A549 (cell line): ENCODE results near the gene ATP2B3. TPM values are rescaled to one million over a fixed set of nuclear protein-coding genes. Genes with fewer than 3 reads are reported as not detected.

Source experiments
- ATAC-seq, 2 experiments: fragments of 200-7000 bp in 1 of 2; fragments of >200 bp in 1 of 2; cut with Nextera tagmentation in 1 of 2; cut with Tn5 transposase in 1 of 2; 3 replicates each; pipeline versions ENCODE4 v1.8.0 to v1.9.1; 2018 to 2020; ENCODE audit warnings: mild to moderate bottlenecking in 1 of 2, moderate library complexity in 1 of 2
- CTCF ChIA-PET: fragments of 300-600 bp; sonication (Branson Sonifier 250); formaldehyde crosslinking; extraction: SDS; loops from one replicate; lab custom pipeline; 2021; ENCODE audit warnings: antibody characterized with exemption, inconsistent platforms; lab: Yijun Ruan, JAX
- POLR2A ChIA-PET: fragments of 350-600 bp; formaldehyde crosslinking; extraction: SDS; loops from one replicate; lab custom pipeline; 2021; ENCODE audit warnings: antibody characterized with exemption, inconsistent platforms; lab: Yijun Ruan, JAX
- DNase-seq, 2 experiments: peaks; one replicate each; pipeline versions ENCODE4 v3.0.0 to v3.0.0-alpha.2; 2011 to 2016; ENCODE audit warnings: low read depth in 1 of 2, low spot score in 1 of 2
- FAIRE-seq: peaks from 2 replicates; lab custom pipeline; 2011; peaks lifted over from hg19 to GRCh38; lab: Jason Lieb, UNC
- H3K27ac ChIP-seq, 2 experiments: fragments of >200 bp; sonication (Bioruptor Twin); formaldehyde crosslinking; 3 replicates each; pipeline ENCODE4 v1.5.1; 2016 to 2017
- H3K4me1 ChIP-seq: fragments of >200 bp; sonication (Bioruptor Twin); formaldehyde crosslinking; 3 replicates; pipeline ENCODE4 v1.6.1; 2016
- H3K4me2 ChIP-seq: fragments of >200 bp; sonication (Bioruptor Twin); formaldehyde crosslinking; 3 replicates; pipeline ENCODE4 v1.6.1; 2016
- H3K4me3 ChIP-seq: fragments of >200 bp; sonication (Bioruptor Twin); formaldehyde crosslinking; 3 replicates; pipeline ENCODE4 v1.5.1; 2016
- H3K9me3 ChIP-seq: fragments of >200 bp; sonication (Bioruptor Twin); formaldehyde crosslinking; 3 replicates; pipeline ENCODE4 v1.6.1; 2016
- CBX2 ChIP-seq: fragments of 200-600 bp; sonication (generic); IDR thresholded peaks from 2 replicates; pipeline ENCODE4 v1.6.1; 2016; ENCODE audit warnings: low read depth, mild to moderate bottlenecking, borderline replicate concordance
- CEBPB ChIP-seq, 2 experiments: fragments of >200 bp in 1 of 2; sonication (Bioruptor Twin) in 1 of 2; formaldehyde crosslinking in 1 of 2; IDR thresholded peaks; 2 replicates each; pipeline ENCODE4 v1.6.1; 2012 to 2016
- EHMT2 ChIP-seq: fragments of 200-600 bp; sonication (generic); IDR thresholded peaks from 2 replicates; pipeline ENCODE4 v1.6.1; 2016; ENCODE audit warnings: antibody characterized with exemption, low read depth, mild to moderate bottlenecking, moderate library complexity
- EP300 ChIP-seq, 2 experiments: fragments of >200 bp; sonication (Bioruptor Twin); formaldehyde crosslinking; IDR thresholded peaks; 2 replicates in 1 of 2; 3 replicates in 1 of 2; pipeline ENCODE4 v1.6.1; 2016 to 2017
- FOSB ChIP-seq: fragments of 250-450 bp; sonication (Bioruptor Pico); IDR thresholded peaks from 2 replicates; pipeline ENCODE4 v1.5.0; 2020; ENCODE audit warnings: mild to moderate bottlenecking, moderate library complexity
- FOSL2 ChIP-seq, 2 experiments: fragments of 450-650 bp in 1 of 2; fragments of >200 bp in 1 of 2; sonication (Bioruptor Twin) in 1 of 2; formaldehyde crosslinking; IDR thresholded peaks; 2 replicates each; pipeline versions ENCODE4 v1.5.0 to v1.6.1; 2016 to 2020; ENCODE audit warnings: mild to moderate bottlenecking in 1 of 2, moderate library complexity in 1 of 2
- FOXS1 ChIP-seq: fragments of 250-450 bp; sonication (Bioruptor Pico); IDR thresholded peaks from 2 replicates; pipeline ENCODE4 v1.5.0; 2020; ENCODE audit warnings: mild to moderate bottlenecking, moderate library complexity
- HES2 ChIP-seq: fragments of >200 bp; sonication (Bioruptor Twin); formaldehyde crosslinking; IDR thresholded peaks from 2 replicates; pipeline ENCODE4 v1.6.1; 2016
- HEYL ChIP-seq: fragments of 250-450 bp; sonication (Bioruptor Pico); IDR thresholded peaks from 2 replicates; pipeline ENCODE4 v1.8.0; 2021; ENCODE audit warnings: mild to moderate bottlenecking, moderate library complexity
- HOXB13 ChIP-seq: fragments of 250-450 bp; sonication (Bioruptor Pico); IDR thresholded peaks from 2 replicates; pipeline ENCODE4 v1.5.0; 2020; ENCODE audit warnings: low read depth, mild to moderate bottlenecking, moderate library complexity
- KDM5A ChIP-seq: fragments of 200-600 bp; sonication (generic); IDR thresholded peaks from 2 replicates; pipeline ENCODE4 v1.6.1; 2016; ENCODE audit warnings: antibody characterized with exemption, mild to moderate bottlenecking
- MAFK ChIP-seq: fragments of 450-650 bp; IDR thresholded peaks from 2 replicates; pipeline ENCODE4 v1.6.1; 2014; ENCODE audit not compliant: partially characterized antibody
- MAZ ChIP-seq: fragments of 150-350 bp; IDR thresholded peaks from 2 replicates; pipeline ENCODE4 v1.6.1; 2014; ENCODE audit warnings: antibody characterized with exemption, low read depth, low read length, borderline replicate concordance
- NPAS2 ChIP-seq: fragments of 250-450 bp; sonication (Bioruptor Pico); IDR thresholded peaks from 2 replicates; pipeline ENCODE4 v1.8.0; 2022; ENCODE audit warnings: mild to moderate bottlenecking, moderate library complexity, borderline replicate concordance
- PHF8 ChIP-seq: fragments of 200-600 bp; sonication (generic); IDR thresholded peaks from 2 replicates; pipeline ENCODE4 v1.6.1; 2016; ENCODE audit warnings: low read depth, mild to moderate bottlenecking, antibody characterized with exemption, moderate library complexity, borderline replicate concordance
- POLR2A ChIP-seq: IDR thresholded peaks from 2 replicates; pipeline ENCODE4 v1.6.1; 2012; ENCODE audit warnings: mild to moderate bottlenecking, low read length
- RARB ChIP-seq: fragments of 250-450 bp; sonication (Bioruptor Pico); IDR thresholded peaks from 2 replicates; pipeline ENCODE4 v1.8.0; 2021; ENCODE audit warnings: mild to moderate bottlenecking, moderate library complexity
- RCOR1 ChIP-seq: fragments of 150-350 bp; IDR thresholded peaks from 2 replicates; pipeline ENCODE4 v1.6.1; 2014; ENCODE audit warnings: antibody characterized with exemption, low read length, low read depth
- RFX5 ChIP-seq: fragments of 450-650 bp; IDR thresholded peaks from 2 replicates; pipeline ENCODE4 v1.7.1; 2014; ENCODE audit warnings: antibody characterized with exemption, mild to moderate bottlenecking, moderate library complexity
- SMC3 ChIP-seq: fragments of >200 bp; sonication (Bioruptor Twin); formaldehyde crosslinking; IDR thresholded peaks from 3 replicates; pipeline ENCODE4 v1.6.1; 2018; ENCODE audit warnings: inconsistent platforms
- TFCP2L1 ChIP-seq: fragments of 250-450 bp; sonication (Bioruptor Pico); IDR thresholded peaks from 2 replicates; pipeline ENCODE4 v1.5.0; 2021; ENCODE audit warnings: mild to moderate bottlenecking
- ZFP36 ChIP-seq: fragments of 450-650 bp; IDR thresholded peaks from 2 replicates; pipeline ENCODE4 v1.6.1; 2014; ENCODE audit warnings: borderline replicate concordance; ENCODE audit not compliant: partially characterized antibody
- ZNF302 ChIP-seq: fragments of 250-450 bp; sonication (Bioruptor Pico); IDR thresholded peaks from 2 replicates; pipeline ENCODE4 v1.9.0; 2021; ENCODE audit warnings: inconsistent platforms, mild to moderate bottlenecking, moderate library complexity
- ZSCAN20 ChIP-seq: fragments of 250-450 bp; sonication (Bioruptor Pico); IDR thresholded peaks from 2 replicates; pipeline ENCODE4 v1.8.0; 2022; ENCODE audit warnings: mild to moderate bottlenecking, moderate library complexity
- WGBS: methylation state at CpG from one replicate; pipeline ENCODE4 v1.1.6; 2017; ENCODE audit errors: missing lambda C conversion rate; 5-methylcytosine and 5-hydroxymethylcytosine counted together
- polyA plus RNA-seq, 4 experiments: library from polyadenylated mRNA; depleted of rRNA in 3 of 4; stranded (reverse); fragments of >200 nt; fragmentation: RNase III in 1 of 4; extraction: RNeasy Plus Mini Kit Qiagen cat#74134 plus additional on column Dnase treatment in 1 of 4; gene quantifications; 2 replicates in 3 of 4; 3 replicates in 1 of 4; pipeline ENCODE4 v1.2.3, GENCODE V29; 2011 to 2017
- TF ChIP-seq, protein P1 (sequence below): IDR thresholded peaks from 2 replicates; pipeline ENCODE4 v1.6.1; 2012; ENCODE audit warnings: low read depth, borderline replicate concordance

Gene ATP2B3
- polyA plus RNA-seq, 2 of the 4 experiments (the other 2 are of a cell fraction) = 0.13 to 0.30 TPM

- FAIRE-seq = no peak
- Histone ChIP-seq H3K9me3 (no peaks in the 10 kb centered on the region), H3K4me1 (peaks cover 14% of the 10 kb centered on the region), H3K4me3 (no peak overlapping the region), H3K27ac (peak overlapping the region; percentile 27 to 61; a peak in 2 of 6 replicates), H3K4me2 (peak overlapping the region; percentile 61)
- WGBS = 55% methylated on average over 7 of the region's 16 CpGs
- ChIA-PET POLR2A (no interaction called here), CTCF (interaction anchor here (0.9 to 10.1 kb wide), 5 partner anchors 13 to 84 kb away, joined by 4 to 43 read pairs (median 8); no protein-coding TSS in a partner anchor)
- no peak for DNase-seq
- TF ChIP-seq HES2 = no peak
- TF ChIP-seq FOSB (CRISPR knock-in tag) = no peak
- TF ChIP-seq, protein P1, sequence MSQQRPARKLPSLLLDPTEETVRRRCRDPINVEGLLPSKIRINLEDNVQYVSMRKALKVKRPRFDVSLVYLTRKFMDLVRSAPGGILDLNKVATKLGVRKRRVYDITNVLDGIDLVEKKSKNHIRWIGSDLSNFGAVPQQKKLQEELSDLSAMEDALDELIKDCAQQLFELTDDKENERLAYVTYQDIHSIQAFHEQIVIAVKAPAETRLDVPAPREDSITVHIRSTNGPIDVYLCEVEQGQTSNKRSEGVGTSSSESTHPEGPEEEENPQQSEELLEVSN = no peak
- no peak for TF ChIP-seq POLR2A
- no peak for TF ChIP-seq RARB
- no peak for TF ChIP-seq ZNF302 (CRISPR knock-in tag)
- no peak for TF ChIP-seq ZFP36
- no peak for TF ChIP-seq CEBPB (IDR thresholded peaks at IDR 0.05)
- TF ChIP-seq RFX5 = no peak
- no peak for TF ChIP-seq PHF8
- no peak for TF ChIP-seq FOSL2 (IDR thresholded peaks at IDR 0.05)
- no peak for TF ChIP-seq FOSL2 (CRISPR knock-in tag; IDR thresholded peaks at IDR 0.05)
- TF ChIP-seq SMC3 = no peak
- no peak for TF ChIP-seq FOXS1 (CRISPR knock-in tag)
- TF ChIP-seq ZSCAN20 (CRISPR knock-in tag) = no peak
- no peak for TF ChIP-seq EHMT2
- TF ChIP-seq CBX2 = no peak
- TF ChIP-seq RCOR1 = no peak
- ATAC-seq = no peak
Observed at GRCh38 chrX:153623310-153624029, 106.0 kb downstream of the ATP2B3 start.

DNA sequence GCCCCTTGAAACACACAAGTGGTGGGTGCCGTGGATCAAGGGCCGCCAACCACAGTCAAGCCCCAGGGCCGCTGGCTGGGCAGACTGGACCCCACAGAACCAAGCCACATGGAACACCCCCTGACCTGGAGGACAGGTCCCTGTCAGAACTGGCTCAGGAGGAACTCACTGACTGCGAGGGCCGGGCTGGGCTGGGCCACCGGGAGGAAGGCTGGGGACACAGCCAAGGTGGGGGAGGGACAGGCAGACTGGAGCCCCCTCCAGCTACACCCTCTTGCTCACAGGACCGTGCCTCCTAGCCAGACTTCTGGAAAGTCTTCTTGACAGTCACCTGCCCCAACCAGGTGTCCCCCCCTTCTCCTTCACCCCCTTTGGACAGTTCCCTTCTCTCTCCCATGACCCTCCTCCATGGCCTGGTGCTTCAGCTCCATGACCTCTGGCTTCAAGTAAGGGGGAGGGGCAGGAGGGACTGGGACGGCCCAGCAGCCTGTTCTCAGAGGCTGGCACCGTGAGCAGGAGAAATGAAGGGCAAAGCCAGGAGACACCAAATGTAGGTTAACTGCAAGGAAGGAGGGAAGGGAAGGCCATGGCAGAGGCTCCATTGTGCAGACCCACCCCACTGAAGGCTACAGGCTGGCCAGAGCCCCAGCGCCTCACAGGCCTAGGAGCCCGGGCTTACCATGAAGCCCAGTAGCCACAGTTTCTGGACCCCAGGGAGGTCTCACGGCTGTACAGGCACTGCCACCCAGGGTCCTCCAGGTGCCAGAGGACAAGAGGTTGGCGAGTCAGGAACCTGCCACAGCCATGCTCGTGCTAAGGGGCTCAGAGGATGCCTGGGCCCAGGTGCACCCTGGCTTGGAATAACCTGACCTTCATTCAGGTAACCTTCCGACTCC is 107.0 kb downstream of the ATP2B3 start:
- no peaks in the 10 kb centered on the region for H3K9me3 ChIP-seq
- no peak overlapping the region for H3K27ac ChIP-seq
- no peak for ATAC-seq
- H3K4me2 ChIP-seq = no peak overlapping the region
- POLR2A ChIA-PET = interaction anchor here (0.6 kb wide), 1 partner anchor 20 kb away, joined by 3 read pairs; no protein-coding TSS in a partner anchor
- H3K4me3 ChIP-seq = no peak overlapping the region
- CTCF ChIA-PET = interaction anchor here (1.2 to 10.1 kb wide), 6 partner anchors 12 to 43 kb away, joined by 3 to 43 read pairs (median 6); no protein-coding TSS in a partner anchor
- 83% methylated on average over 7 of the region's 15 CpGs for WGBS
- FAIRE-seq = no peak
- peaks cover 14% of the 10 kb centered on the region for H3K4me1 ChIP-seq
- no peak for DNase-seq
- no peak for TF ChIP-seq EP300 (IDR thresholded peaks at IDR 0.05)
- no peak for TF ChIP-seq HES2
- TF ChIP-seq PHF8 = no peak
- TF ChIP-seq, protein P1 = no peak
- TF ChIP-seq ZNF302 (CRISPR knock-in tag) = no peak
- TF ChIP-seq TFCP2L1 (CRISPR knock-in tag) = no peak
- no peak for TF ChIP-seq HEYL (CRISPR knock-in tag)
- no peak for TF ChIP-seq KDM5A
- no peak for TF ChIP-seq NPAS2 (CRISPR knock-in tag)
- TF ChIP-seq MAZ = no peak
- TF ChIP-seq MAFK = no peak
- no peak for TF ChIP-seq HOXB13 (CRISPR knock-in tag)
- TF ChIP-seq RARB = no peak
